Ishikawa (cell line): ENCODE measurements around the gene RFXANK.

Experiments
- CEBPB ChIP-seq: IDR thresholded peaks from 2 replicates; pipeline ENCODE4 v1.6.1; 2012
- CREB1 ChIP-seq: IDR thresholded peaks from 2 replicates; pipeline ENCODE4 v1.6.1; 2012; ENCODE audit warnings: low read depth
- EP300 ChIP-seq: IDR thresholded peaks from 2 replicates; pipeline ENCODE4 v1.6.1; 2012; ENCODE audit warnings: borderline replicate concordance
- FOXM1 ChIP-seq: IDR thresholded peaks from 2 replicates; pipeline ENCODE4 v1.6.1; 2012; ENCODE audit warnings: low read depth, borderline replicate concordance
- ZBTB7A ChIP-seq: IDR thresholded peaks from 2 replicates; pipeline ENCODE4 v1.6.1; 2012; ENCODE audit warnings: low read depth
- TF ChIP-seq, protein P1 (sequence below): IDR thresholded peaks from 2 replicates; pipeline ENCODE4 v1.6.1; 2012
- TF ChIP-seq, protein P2 (sequence below): IDR thresholded peaks from 2 replicates; pipeline ENCODE4 v1.6.1; 2012
- TF ChIP-seq, protein P3 (sequence below): IDR thresholded peaks from 2 replicates; pipeline ENCODE4 v1.6.1; 2012; ENCODE audit warnings: low read depth, mild to moderate bottlenecking

- TF ChIP-seq EP300 (no peak), ZBTB7A (no peak), CEBPB (no peak), CREB1 (no peak), FOXM1 (no peak)
- TF ChIP-seq, protein P1, sequence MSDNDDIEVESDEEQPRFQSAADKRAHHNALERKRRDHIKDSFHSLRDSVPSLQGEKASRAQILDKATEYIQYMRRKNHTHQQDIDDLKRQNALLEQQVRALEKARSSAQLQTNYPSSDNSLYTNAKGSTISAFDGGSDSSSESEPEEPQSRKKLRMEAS, result no peak; the same call in 1 of the 2 replicates
- TF ChIP-seq, protein P2, sequence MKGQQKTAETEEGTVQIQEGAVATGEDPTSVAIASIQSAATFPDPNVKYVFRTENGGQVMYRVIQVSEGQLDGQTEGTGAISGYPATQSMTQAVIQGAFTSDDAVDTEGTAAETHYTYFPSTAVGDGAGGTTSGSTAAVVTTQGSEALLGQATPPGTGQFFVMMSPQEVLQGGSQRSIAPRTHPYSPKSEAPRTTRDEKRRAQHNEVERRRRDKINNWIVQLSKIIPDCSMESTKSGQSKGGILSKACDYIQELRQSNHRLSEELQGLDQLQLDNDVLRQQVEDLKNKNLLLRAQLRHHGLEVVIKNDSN, result no peak
- TF ChIP-seq, protein P3, sequence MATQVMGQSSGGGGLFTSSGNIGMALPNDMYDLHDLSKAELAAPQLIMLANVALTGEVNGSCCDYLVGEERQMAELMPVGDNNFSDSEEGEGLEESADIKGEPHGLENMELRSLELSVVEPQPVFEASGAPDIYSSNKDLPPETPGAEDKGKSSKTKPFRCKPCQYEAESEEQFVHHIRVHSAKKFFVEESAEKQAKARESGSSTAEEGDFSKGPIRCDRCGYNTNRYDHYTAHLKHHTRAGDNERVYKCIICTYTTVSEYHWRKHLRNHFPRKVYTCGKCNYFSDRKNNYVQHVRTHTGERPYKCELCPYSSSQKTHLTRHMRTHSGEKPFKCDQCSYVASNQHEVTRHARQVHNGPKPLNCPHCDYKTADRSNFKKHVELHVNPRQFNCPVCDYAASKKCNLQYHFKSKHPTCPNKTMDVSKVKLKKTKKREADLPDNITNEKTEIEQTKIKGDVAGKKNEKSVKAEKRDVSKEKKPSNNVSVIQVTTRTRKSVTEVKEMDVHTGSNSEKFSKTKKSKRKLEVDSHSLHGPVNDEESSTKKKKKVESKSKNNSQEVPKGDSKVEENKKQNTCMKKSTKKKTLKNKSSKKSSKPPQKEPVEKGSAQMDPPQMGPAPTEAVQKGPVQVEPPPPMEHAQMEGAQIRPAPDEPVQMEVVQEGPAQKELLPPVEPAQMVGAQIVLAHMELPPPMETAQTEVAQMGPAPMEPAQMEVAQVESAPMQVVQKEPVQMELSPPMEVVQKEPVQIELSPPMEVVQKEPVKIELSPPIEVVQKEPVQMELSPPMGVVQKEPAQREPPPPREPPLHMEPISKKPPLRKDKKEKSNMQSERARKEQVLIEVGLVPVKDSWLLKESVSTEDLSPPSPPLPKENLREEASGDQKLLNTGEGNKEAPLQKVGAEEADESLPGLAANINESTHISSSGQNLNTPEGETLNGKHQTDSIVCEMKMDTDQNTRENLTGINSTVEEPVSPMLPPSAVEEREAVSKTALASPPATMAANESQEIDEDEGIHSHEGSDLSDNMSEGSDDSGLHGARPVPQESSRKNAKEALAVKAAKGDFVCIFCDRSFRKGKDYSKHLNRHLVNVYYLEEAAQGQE, result no peak
Observed at GRCh38 chr19:19169236-19170052, 22.6 kb upstream of the RFXANK start.
